ENCODE measurements around the gene DDX3X.

- no peak for TF ChIP-seq CTCF (IDR thresholded peaks at IDR 0.05)
- peak in 1 of 2 donors; percentile 98 for TF ChIP-seq POLR2A (IDR thresholded peaks at IDR 0.05)
Measured at GRCh38 chrX:41333744-41334362, at the start of gene DDX3X.

Data from lower leg skin (tissue), 3 donors.